GM19328 (cell line): ENCODE measurements around the gene PRPF38B.
"Not testable (repeated sequence)": the region's sequence is repeated elsewhere in the genome, so short reads cannot be mapped to it uniquely, and the experiment has no call there.

Experiments
- ATAC-seq: cut with Tn5 transposase; IDR thresholded peaks from one replicate; pipeline ENCODE4 v1.9.1; 2021; ENCODE audit warnings: mild to moderate bottlenecking, moderate library complexity; ENCODE audit not compliant: unreplicated experiment

PRPF38B gene, protein sequence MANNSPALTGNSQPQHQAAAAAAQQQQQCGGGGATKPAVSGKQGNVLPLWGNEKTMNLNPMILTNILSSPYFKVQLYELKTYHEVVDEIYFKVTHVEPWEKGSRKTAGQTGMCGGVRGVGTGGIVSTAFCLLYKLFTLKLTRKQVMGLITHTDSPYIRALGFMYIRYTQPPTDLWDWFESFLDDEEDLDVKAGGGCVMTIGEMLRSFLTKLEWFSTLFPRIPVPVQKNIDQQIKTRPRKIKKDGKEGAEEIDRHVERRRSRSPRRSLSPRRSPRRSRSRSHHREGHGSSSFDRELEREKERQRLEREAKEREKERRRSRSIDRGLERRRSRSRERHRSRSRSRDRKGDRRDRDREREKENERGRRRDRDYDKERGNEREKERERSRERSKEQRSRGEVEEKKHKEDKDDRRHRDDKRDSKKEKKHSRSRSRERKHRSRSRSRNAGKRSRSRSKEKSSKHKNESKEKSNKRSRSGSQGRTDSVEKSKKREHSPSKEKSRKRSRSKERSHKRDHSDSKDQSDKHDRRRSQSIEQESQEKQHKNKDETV

DNA sequence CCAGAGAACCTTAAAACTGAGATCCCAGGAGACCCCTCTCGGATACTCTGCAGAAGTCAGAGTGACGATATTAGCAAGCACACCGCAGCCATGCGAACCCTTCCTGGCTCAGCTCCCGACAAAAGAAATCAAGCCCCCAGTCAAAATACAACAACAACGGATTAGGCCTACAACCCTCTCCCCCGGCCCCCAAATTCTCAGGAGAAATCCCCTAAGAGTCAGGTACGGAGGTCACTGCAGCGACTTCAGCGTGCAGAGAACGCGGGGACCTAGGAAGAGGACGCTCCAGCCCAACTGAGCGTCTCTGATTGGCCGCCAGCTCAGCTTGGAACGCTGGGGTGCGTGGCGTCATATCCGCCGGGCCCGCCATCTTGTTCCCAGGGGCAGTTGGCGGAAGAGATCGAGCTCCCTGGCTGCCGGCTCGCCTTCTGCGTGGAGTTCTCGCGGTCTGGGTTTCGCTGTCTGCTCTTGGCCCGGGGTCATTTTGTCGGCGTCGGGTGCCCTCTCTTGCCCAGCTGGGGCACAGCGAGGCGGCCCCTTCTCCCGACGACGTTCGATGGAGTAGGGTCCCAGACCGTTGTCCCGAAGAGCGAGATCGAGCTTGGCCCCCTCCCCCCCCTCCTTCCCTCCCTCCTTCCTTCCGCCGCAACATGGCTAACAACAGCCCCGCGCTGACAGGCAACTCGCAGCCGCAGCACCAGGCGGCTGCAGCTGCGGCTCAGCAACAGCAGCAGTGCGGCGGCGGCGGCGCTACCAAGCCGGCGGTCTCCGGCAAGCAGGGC is at the start of gene PRPF38B:
Gene PRPF38B, plus strand, starts transcription at position 369 of the 782 bp plus-strand sequence. Its CDS starts 282 bp downstream, at position 651.
- peak; percentile 87 for ATAC-seq

DNA sequence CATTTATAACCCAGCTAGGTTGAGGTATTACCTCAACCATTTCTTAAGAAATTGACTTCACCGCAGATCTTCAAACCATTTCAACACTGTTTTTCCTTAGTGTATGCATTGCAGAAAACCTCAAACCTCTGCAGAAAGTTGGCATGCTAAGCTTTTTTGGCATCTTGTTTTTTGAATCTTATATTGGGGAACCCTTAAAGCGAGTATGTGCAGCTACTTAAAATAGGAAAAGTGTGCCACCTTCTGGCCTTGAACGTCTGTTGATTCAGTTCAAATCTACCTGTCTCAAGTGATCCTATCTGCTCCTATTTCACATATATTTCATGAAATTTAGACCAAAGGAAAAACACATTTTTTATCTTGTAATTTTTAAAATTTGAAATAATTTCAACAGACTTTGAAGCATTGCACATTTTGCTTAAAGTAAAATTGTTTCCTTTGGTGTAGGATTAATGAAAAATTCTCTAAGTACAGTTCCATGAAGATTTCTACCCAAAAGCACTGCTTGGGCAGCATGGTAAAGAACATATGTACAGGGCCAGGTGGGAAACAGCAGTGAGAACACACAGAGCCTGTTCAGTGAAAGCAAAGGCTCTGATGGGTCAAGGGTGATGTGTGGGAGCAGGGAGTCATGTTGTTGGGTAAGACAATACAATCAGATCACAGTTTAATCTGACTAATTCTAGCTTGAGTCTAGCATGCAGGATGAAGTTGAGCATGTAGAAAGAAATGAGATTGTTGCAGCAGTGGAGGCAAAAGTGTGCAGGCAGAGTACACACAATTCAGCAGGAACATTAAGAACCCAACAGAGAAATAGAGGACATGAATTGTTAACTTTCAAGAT is 48.4 kb upstream of the PRPF38B start:
- no peak for ATAC-seq

GRCh38 chr1:108644984-108645383 is 47.1 kb upstream of the PRPF38B start:
- no peak for ATAC-seq

GRCh38 chr1:108645564-108646184 is 46.4 kb upstream of the PRPF38B start:
- no peak for ATAC-seq

DNA sequence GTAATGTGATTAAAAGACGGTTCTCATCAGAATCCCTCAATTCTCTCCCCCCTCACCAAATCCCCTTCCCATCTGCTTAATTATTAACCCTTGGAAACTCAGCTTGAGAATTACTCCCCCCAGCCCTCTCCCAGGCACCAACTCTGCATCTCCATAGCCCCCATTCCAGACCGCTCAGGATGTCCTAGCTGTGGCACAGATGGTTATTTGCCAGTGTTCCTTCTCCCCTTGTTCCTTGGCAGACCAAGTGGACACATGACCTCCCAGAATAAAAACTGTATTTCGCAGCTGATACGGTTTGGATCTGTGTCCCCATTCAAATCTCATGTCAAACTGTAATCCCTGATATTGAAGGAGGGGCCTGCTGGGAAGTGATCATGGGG is 45.9 kb upstream of the PRPF38B start:
- ATAC-seq: no peak

DNA sequence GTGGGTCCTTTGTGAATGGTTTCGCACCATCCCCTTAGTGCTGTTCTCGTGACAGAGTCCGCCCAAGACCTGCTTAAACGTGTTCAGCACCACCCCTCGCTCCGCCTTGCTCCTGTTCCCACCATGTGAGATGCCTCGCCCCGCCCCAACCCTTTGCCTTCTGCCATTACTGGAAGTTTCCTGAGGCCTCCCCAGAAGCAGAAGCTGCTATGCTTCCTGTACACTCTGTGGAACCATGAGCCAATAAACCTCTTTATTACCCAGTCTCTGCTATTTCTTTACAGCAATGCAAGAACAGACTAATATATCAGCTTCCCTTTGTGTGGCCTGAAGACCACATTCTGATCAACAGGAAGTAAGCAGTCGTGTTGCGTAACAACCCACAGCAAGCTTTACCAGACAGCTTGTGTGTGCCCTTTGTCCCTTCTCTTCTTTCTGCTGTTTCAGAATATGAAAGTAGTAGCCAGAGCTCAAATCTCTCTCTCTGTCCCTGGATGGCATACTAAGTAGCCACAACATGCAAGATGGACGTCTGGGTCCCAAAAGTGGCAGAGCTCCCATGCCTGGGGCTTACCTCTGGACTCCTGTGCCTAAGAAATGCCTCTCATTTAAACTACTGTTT is 45.4 kb upstream of the PRPF38B start:
- no peak for ATAC-seq

DNA sequence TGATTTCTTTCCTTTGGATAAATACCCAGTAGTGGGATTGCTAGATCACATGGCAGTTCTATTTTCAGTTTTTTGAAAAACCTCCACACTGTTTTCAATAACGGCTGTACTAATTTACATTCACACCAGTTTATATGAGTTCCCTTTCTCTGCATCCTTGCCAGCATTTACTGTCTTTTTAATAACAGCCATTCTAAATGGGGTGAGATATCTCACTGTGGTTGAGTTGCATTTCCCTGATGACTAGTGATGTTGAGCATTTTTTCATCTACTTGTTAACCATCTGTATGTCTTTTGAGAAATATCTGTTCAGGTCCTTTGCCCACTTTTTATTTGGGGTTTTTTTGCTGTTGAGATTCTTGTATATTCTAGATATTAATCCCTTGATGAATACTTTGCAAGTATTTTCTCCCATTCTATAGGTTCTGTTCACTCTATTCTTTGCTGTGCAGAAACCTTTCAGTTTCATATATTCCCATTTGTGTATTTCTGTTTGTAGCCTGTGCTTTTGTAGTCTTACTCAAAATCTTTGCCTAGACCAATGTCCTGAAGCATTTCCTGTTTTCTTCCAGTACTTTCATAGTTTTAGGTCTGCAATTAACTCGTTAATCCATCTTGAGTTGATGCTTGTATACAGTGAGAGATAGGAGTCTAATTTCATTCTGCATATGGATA is 38.5 kb upstream of the PRPF38B start:
- no peak for ATAC-seq

GRCh38 chr1:108657356-108658080 is 34.6 kb upstream of the PRPF38B start:
- no peak for ATAC-seq

- ATAC-seq: peak; percentile 82
Measured at GRCh38 chr1:108661030-108661609, 31.0 kb upstream of the PRPF38B start, which contains the start of gene HENMT1. TSS of gene HENMT1 (minus strand) at chr1:108661093. CDS start at chr1:108659884, 1,209 bp downstream.

DNA sequence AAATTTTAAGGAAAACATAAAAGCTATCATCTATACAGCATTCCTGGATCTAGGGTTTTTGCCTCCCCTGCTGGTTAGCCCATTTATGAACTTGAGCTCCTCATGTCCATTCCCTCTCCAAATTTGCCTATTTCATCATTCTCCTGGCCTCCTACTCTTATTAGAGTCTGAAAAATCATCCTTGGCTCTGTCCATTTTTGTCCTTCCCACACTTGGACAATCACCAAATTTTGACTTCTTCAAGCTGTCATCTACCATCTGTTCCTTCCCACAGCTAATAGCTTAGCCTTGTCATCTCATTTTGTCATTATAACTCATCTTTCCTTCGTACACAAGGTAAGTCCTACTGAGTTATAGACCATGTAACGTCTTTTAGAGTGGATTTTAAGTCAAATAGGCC is 29.0 kb upstream of the PRPF38B start:
- no peak for ATAC-seq

DNA sequence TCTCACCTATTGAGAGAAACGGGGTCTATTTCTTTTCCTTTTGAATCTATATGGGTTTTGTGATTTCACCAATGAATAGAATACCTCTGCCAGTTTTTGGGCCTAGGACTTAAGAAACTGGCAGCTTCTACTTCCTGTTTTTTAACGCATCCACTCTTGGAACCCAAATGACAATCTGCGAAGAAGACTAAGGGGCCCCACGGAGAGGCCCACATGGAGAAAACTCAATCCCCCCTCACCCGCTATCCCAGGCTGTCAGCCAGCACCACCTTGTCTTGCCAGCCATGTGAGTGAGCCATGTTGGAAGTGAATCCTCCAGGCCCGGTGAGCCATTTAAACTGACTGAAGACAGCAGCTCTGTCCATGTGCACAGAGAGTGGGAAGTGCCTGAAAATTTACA is 27.6 kb upstream of the PRPF38B start:
- no peak for ATAC-seq

DNA sequence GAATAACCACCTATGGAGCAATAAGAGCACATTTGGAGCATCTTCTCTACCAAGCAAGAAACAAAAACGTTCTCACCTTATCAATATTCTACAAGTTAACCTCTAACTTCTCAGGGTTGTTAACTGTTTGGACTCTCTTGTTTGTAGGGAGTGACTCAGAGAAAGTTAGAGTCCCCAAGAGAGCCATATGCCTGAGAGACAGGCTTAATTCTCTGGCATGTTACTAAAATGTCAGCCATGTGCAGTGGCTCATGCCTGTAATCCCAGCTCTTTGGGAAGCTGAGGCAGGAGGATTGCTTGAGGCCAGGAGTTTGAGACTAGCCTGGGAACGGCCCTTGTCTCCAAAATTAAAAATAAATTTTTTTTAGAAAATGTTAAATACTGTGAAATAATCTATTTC is 27.0 kb upstream of the PRPF38B start:
- ATAC-seq: no peak

DNA sequence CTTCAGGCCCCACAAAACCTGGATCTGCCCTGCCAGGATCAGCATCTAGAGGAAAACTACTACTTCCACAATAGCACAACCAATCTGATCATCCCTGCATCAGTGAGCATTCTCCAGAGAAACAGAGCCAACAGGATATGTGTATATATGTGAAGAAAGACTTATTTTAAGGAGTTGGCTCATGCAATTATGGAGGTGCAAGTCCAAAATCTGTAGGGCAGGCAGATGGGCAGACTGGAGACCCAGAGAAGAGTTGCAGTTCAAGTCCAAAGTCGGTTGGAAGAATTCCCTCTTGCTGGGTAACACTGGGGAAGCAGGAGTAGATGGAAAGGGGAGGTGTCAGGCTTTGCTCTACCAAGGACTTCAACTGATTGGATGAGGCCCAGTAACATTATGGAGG is 26.3 kb upstream of the PRPF38B start:
- ATAC-seq: no peak

GRCh38 chr1:108667422-108667821 is 24.7 kb upstream of the PRPF38B start:
- not testable (repeated sequence) for ATAC-seq

DNA sequence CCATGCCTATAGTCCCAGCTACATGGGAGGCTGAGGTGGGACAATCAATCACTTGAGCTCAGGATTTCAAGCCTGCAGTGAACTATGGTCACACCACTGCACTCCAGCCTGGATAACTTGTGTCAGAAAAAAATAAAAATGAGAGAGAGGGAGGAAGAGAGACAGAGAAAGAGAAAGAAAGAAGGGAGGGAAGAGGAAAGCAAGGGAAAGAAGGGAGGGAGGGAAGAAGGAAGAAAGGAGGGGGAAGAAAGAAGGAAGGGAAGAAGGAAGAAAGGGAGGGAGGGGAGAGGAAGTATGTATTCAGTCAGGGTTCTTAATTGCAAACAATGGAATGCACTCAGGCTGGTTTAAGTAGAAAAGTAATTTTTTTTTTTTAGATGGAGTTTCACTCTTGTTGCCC is 23.3 kb upstream of the PRPF38B start:
- no peak for ATAC-seq

DNA sequence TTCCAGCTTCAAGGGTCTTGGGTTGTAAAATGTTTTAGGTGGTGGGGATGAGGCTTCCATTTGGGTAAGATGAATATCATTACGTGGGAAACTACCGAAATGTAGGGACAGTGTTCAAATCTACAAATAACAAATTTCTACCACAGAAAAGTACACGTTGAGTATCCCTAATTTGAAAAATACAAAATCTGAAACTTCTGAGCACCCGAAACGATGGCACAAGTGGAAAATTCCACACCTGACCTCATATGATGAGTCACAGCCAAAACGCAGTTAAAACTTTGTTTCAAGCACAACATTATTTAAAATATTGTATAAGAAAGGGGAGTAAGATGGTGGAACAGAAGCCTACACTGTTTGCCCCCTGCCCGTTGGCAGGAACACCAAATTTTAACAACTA is 22.4 kb upstream of the PRPF38B start:
- no peak for ATAC-seq

DNA sequence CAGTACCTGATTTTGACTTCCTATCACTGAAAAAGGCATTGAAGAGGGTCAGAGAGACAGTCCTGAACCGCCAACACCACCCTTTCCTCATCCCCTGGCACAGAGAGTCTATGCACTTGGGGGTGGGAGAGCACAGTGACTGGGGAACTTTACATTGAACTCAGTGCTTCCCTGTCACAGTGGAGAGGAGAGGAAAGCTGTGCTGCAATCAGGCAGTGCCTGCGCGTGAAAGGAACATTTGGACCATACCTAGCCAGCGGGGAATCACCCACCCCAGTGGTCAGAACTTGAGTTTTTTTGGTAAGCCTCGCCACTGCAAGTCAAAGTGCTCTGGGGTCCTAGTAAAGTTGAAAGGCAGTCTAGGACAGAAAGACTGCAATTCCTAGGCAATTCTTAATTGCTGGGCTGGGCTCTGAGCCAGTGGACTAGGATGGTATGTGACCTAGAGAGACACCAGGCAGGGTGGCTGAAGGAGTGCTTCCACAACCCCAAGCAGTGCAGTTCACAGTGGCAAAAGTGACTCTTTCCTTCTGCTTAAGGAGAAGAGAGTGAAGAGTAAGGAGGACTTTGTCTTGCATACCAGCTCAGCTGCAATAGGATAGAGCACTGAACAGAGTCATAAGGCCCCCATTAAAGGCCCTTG is 21.9 kb upstream of the PRPF38B start:
- ATAC-seq: no peak

GRCh38 chr1:108671143-108671542 is 21.0 kb upstream of the PRPF38B start:
- ATAC-seq: no peak
